VCaP (cell line): ENCODE results near the gene KRTAP3-2.

Experiments
- H3K27ac ChIP-seq: fragments of 450-650 bp; 2 replicates; pipeline ENCODE4 v1.5.1; 2017
- CTCF ChIP-seq: fragments of 450-650 bp; conservative IDR thresholded peaks from 2 replicates; pipeline ENCODE4 v1.5.1; 2017; ENCODE audit warnings: mild to moderate bottlenecking, moderate library complexity

KRTAP3-2 gene

GRCh38 chr17:40980117-40980516 is 19.6 kb downstream of the KRTAP3-2 start:
- no peak for TF ChIP-seq CTCF
- no peak overlapping the region for H3K27ac ChIP-seq

GRCh38 chr17:40978575-40979151 is 21.0 kb downstream of the KRTAP3-2 start:
- TF ChIP-seq CTCF = no peak
- H3K27ac ChIP-seq = no peak overlapping the region

GRCh38 chr17:40975516-40975915 is 24.2 kb downstream of the KRTAP3-2 start:
- TF ChIP-seq CTCF = no peak

GRCh38 chr17:40974366-40974765 is 25.3 kb downstream of the KRTAP3-2 start:
- no peak overlapping the region for H3K27ac ChIP-seq
- TF ChIP-seq CTCF = no peak

More at GRCh38 chr17:40975516-40975915, 24.2 kb downstream of the KRTAP3-2 start:
- no peak overlapping the region for H3K27ac ChIP-seq

GRCh38 chr17:40967582-40967981 is 32.1 kb downstream of the KRTAP3-2 start:
- no peak overlapping the region for H3K27ac ChIP-seq
- no peak for TF ChIP-seq CTCF

- no peak for TF ChIP-seq CTCF
- no peak within 1 kb of the TSS for H3K27ac ChIP-seq
Observed at GRCh38 chr17:40966848-40967247, 32.9 kb downstream of the KRTAP3-2 start, which contains the start of gene KRT39. Gene KRT39 (minus strand): TSS chr17:40966948. CDS start chr17:40966856, 92 bp downstream.

GRCh38 chr17:40963838-40964237 is 35.9 kb downstream of the KRTAP3-2 start:
- TF ChIP-seq CTCF = peak; percentile 59

More at GRCh38 chr17:40963838-40964237, 35.9 kb downstream of the KRTAP3-2 start:
- H3K27ac ChIP-seq = no peak overlapping the region
